Measurements from ENCODE around the gene HIRA.

DNA sequence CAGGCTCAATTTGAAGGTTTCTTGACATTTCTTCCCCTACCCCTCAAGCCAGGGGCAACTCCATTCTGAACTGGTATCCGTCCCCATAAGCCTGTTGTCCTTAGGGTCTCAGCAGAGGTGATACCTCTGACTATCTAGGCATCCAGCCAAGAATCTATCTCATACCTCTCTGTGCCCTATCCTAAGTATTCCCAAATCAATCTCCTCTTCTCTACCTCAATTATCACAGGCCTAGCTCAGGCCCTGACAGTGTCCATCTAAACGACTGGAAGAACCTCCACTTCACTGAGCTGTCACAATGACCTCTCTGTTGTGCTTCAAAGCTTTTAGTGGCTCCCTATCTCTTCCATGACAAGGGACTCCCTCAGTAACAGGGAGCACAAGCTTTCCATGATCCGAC lies 26.9 kb downstream of the HIRA start:
- TF ChIP-seq, protein P1, sequence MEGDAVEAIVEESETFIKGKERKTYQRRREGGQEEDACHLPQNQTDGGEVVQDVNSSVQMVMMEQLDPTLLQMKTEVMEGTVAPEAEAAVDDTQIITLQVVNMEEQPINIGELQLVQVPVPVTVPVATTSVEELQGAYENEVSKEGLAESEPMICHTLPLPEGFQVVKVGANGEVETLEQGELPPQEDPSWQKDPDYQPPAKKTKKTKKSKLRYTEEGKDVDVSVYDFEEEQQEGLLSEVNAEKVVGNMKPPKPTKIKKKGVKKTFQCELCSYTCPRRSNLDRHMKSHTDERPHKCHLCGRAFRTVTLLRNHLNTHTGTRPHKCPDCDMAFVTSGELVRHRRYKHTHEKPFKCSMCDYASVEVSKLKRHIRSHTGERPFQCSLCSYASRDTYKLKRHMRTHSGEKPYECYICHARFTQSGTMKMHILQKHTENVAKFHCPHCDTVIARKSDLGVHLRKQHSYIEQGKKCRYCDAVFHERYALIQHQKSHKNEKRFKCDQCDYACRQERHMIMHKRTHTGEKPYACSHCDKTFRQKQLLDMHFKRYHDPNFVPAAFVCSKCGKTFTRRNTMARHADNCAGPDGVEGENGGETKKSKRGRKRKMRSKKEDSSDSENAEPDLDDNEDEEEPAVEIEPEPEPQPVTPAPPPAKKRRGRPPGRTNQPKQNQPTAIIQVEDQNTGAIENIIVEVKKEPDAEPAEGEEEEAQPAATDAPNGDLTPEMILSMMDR (IDR thresholded peaks at IDR 0.05), result no peak
- no peak for TF ChIP-seq POLR2A (IDR thresholded peaks at IDR 0.05)
